ENCODE results near the gene KIF21B.

KIF21B gene

DNA sequence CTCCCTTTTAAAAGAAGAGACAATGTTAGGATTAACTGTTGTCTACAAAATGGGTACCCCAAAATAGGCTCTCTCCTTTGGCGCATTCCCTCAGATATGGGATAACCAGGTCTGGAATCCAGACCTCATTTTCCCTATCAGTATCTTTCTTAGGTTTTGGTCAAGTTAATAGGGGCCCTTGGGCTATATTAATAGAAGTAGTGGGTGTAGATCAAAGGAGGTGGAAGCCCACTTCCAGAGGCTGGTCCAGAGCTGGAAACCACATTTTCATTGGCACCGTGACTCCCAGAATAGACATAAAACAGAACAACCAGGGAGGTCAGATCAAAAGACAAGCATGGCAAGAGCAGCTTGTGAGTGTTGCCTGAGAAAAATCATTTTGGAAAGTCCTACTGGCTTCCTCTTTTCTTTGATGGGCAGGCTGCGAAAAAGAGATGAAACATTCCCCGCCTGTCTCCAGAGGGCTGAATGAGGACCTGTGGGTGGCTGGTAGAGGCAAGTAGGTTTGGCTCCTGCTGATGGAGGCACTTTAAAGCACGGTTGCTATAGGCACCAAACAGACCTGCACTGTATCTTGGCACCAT, 25.8 kb upstream of the KIF21B start:
- in situ Hi-C loops (cut with HindIII; ENCODE audit: low sequenced_read_pairs), result no loop called here
- DNase-seq (ENCODE audit: low read depth, low spot score), result no peak
- no peak for TF ChIP-seq CTCF (IDR thresholded peaks at IDR 0.05; ENCODE audit: low read depth, low read length)
- no peak overlapping the region for H3K4me3 ChIP-seq (ENCODE audit: low read depth, low read length)

DNA sequence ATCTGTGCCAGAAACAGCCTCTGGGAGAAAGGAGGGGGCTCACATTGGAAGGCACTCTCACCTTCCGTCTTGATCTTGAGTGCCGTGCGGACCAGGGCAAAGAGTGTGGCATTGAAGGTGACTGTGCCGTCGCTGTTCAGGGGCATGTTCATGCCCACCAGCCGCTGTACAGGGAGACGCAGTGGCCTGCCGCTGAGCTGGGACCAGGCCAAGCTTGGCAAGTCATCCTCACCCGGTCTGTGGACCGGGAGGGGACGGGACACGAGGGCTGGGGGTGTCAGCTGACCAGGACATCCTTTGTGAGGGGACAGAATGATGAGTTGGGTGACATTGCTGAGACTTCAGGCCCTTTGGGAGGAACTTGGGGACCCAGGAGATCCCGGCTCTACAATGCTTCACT, 25.0 kb upstream of the KIF21B start:
- H3K4me3 ChIP-seq (ENCODE audit: low read depth, low read length), result no peak overlapping the region
- in situ Hi-C loops (cut with HindIII; ENCODE audit: low sequenced_read_pairs), result no loop called here
- no peak for TF ChIP-seq CTCF (IDR thresholded peaks at IDR 0.05; ENCODE audit: low read depth, low read length)
- DNase-seq (ENCODE audit: low read depth, low spot score), result no peak

DNA sequence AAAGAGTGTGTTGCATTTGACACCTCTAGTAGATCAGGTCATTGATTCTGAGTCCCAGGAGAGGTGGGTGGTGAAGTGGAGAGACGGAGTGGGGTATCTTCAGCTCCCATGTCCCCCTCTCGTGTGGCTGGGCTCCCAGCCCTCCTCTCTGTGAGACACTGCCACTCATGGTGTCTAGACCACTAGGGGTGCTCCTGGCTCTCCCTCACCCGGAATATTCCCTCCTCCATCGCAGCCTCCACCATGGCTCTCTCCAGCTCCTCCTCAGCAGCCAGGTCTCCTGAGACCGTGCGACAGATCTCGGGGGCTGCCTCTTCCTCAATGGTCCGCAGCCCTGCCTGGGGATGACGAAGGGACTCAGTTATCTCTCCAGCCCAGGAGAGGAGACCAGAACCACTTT, 20.6 kb upstream of the KIF21B start:
- in situ Hi-C loops (cut with HindIII; ENCODE audit: low sequenced_read_pairs), result no loop called here
- no peak for DNase-seq (ENCODE audit: low read depth, low spot score)
- TF ChIP-seq CTCF (IDR thresholded peaks at IDR 0.05; ENCODE audit: low read depth, low read length), result no peak
- no peak overlapping the region for H3K4me3 ChIP-seq (ENCODE audit: low read depth, low read length)

- peak; percentile 72 for DNase-seq (ENCODE audit: low read depth, low spot score)
- no peak overlapping the region for H3K4me3 ChIP-seq (ENCODE audit: low read depth, low read length)
- peak; percentile 91 for TF ChIP-seq CTCF (IDR thresholded peaks at IDR 0.05; ENCODE audit: low read depth, low read length)
- in situ Hi-C loops (cut with HindIII; ENCODE audit: low sequenced_read_pairs), result no loop called here
These were observed 19.4 kb upstream of the KIF21B start for GRCh38 chr1:201042779-201043461.

DNA sequence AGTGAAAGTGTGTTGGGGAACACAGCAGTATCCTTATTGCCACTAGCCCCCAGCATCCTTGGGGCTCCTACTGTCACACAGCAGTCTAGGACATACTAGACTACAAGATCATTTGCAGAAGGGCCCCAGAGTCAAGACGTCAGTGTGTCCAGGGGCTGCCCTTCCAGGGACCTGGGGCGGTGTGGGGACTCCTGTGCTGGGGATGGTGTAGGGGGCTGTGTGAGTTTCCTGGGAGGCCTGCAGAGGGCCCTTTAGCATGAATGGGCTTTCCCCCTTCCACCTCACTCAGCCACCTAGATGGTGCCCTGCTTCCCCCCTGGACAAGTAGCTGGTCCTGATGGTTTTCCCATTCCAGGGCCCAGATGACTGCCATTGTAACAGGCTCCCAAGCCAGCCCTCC, 17.5 kb upstream of the KIF21B start:
- in situ Hi-C loops (cut with HindIII; ENCODE audit: low sequenced_read_pairs), result no loop called here
- no peak overlapping the region for H3K4me3 ChIP-seq (ENCODE audit: low read depth, low read length)
- TF ChIP-seq CTCF (IDR thresholded peaks at IDR 0.05; ENCODE audit: low read depth, low read length), result no peak
- DNase-seq (ENCODE audit: low read depth, low spot score), result no peak

GRCh38 chr1:201039876-201040275, 16.4 kb upstream of the KIF21B start:
- in situ Hi-C loops (cut with HindIII; ENCODE audit: low sequenced_read_pairs), result no loop called here
- DNase-seq (ENCODE audit: low read depth, low spot score), result no peak
- TF ChIP-seq CTCF (IDR thresholded peaks at IDR 0.05; ENCODE audit: low read depth, low read length), result no peak
- no peak overlapping the region for H3K4me3 ChIP-seq (ENCODE audit: low read depth, low read length)

Measured in astrocyte of the spinal cord (primary cell).